ENCODE results near the gene ANKRD53.
"Not testable (repeated sequence)": the region's sequence is repeated elsewhere in the genome, so short reads cannot be mapped to it uniquely, and the experiment has no call there.

The ANKRD53 gene

GRCh38 chr2:70992945-70993853 lies 14.8 kb downstream of the ANKRD53 start:
- peak overlapping the region; percentile 97 for H3K4me3 ChIP-seq (ENCODE audit: severe bottlenecking)
- DNase-seq (ENCODE audit: low spot score) (no peak), ATAC-seq (ENCODE audit: low read depth) (no peak)
- TF ChIP-seq CTCF (IDR thresholded peaks at IDR 0.05; ENCODE audit: poor library complexity, severe bottlenecking): no peak
- peaks cover 41% of the 10 kb centered on the region for H3K36me3 ChIP-seq (ENCODE audit: low read depth)
- peaks cover 10% of the 10 kb centered on the region for H3K4me1 ChIP-seq (ENCODE audit: insufficient read depth, poor library complexity, severe bottlenecking)
- no peak overlapping the region for H3K27ac ChIP-seq (ENCODE audit: poor library complexity, severe bottlenecking)
- no peaks in the 10 kb centered on the region for H3K9me3 ChIP-seq (ENCODE audit: severe bottlenecking)
- no peaks in the 10 kb centered on the region for H3K27me3 ChIP-seq (ENCODE audit: insufficient read depth, poor library complexity, severe bottlenecking)

- ATAC-seq (ENCODE audit: low read depth) (peak; percentile 5; the same call in 1 of the 3 replicates), DNase-seq (ENCODE audit: low spot score) (no peak)
- no peaks in the 10 kb centered on the region for H3K9me3 ChIP-seq (ENCODE audit: severe bottlenecking)
- H3K27me3 ChIP-seq (ENCODE audit: insufficient read depth, poor library complexity, severe bottlenecking): no peaks in the 10 kb centered on the region
- H3K4me1 ChIP-seq (ENCODE audit: insufficient read depth, poor library complexity, severe bottlenecking): peaks cover 10% of the 10 kb centered on the region
- no peak overlapping the region for H3K27ac ChIP-seq (ENCODE audit: poor library complexity, severe bottlenecking)
- H3K36me3 ChIP-seq (ENCODE audit: low read depth): peaks cover 35% of the 10 kb centered on the region
- H3K4me3 ChIP-seq (ENCODE audit: severe bottlenecking): peak overlapping the region; percentile 97
- TF ChIP-seq CTCF (IDR thresholded peaks at IDR 0.05; ENCODE audit: poor library complexity, severe bottlenecking): no peak
Measured at GRCh38 chr2:70994009-70994698, 15.7 kb downstream of the ANKRD53 start.

- ATAC-seq (ENCODE audit: low read depth) (peak; percentile 95), DNase-seq (ENCODE audit: low spot score) (peak; percentile 87)
- peak within 1 kb of the TSS; percentile 8 for H3K27ac ChIP-seq (ENCODE audit: poor library complexity, severe bottlenecking)
- no peaks in the 10 kb centered on the region for H3K27me3 ChIP-seq (ENCODE audit: insufficient read depth, poor library complexity, severe bottlenecking)
- H3K4me1 ChIP-seq (ENCODE audit: insufficient read depth, poor library complexity, severe bottlenecking): peaks cover 10% of the 10 kb centered on the region
- peak within 1 kb of the TSS; percentile 97 for H3K4me3 ChIP-seq (ENCODE audit: severe bottlenecking)
- no peaks in the 10 kb centered on the region for H3K9me3 ChIP-seq (ENCODE audit: severe bottlenecking)
- TF ChIP-seq CTCF (IDR thresholded peaks at IDR 0.05; ENCODE audit: poor library complexity, severe bottlenecking): peak; percentile 94
- H3K36me3 ChIP-seq (ENCODE audit: low read depth): peaks cover 29% of the 10 kb centered on the region
Measured at GRCh38 chr2:70994699-70995425, 16.4 kb downstream of the ANKRD53 start, which contains the start of gene TEX261. Gene TEX261, minus strand, starts transcription at chr2:70994873. Its CDS starts 116 bp downstream, at chr2:70994757.

GRCh38 chr2:70995426-70995729 lies 16.9 kb downstream of the ANKRD53 start:
- Histone ChIP-seq H3K27ac (ENCODE audit: poor library complexity, severe bottlenecking) (peak overlapping the region; percentile 8), H3K4me3 (ENCODE audit: severe bottlenecking) (peak overlapping the region; percentile 97), H3K36me3 (ENCODE audit: low read depth) (peaks cover 24% of the 10 kb centered on the region), H3K4me1 (ENCODE audit: insufficient read depth, poor library complexity, severe bottlenecking) (peaks cover 10% of the 10 kb centered on the region), H3K27me3 (ENCODE audit: insufficient read depth, poor library complexity, severe bottlenecking) (no peaks in the 10 kb centered on the region), H3K9me3 (ENCODE audit: severe bottlenecking) (no peaks in the 10 kb centered on the region)
- DNase-seq (ENCODE audit: low spot score) (no peak), ATAC-seq (ENCODE audit: low read depth) (peak; percentile 54)
- TF ChIP-seq CTCF (IDR thresholded peaks at IDR 0.05; ENCODE audit: poor library complexity, severe bottlenecking): peak; percentile 25

- ATAC-seq (ENCODE audit: low read depth); H3K27ac ChIP-seq (ENCODE audit: poor library complexity, severe bottlenecking); H3K9me3 ChIP-seq (ENCODE audit: severe bottlenecking): not testable (repeated sequence)
Measured at GRCh38 chr2:70998885-70999284, 20.5 kb downstream of the ANKRD53 start.

More at GRCh38 chr2:70998885-70999284, 20.5 kb downstream of the ANKRD53 start:
- H3K4me1 ChIP-seq (ENCODE audit: insufficient read depth, poor library complexity, severe bottlenecking); H3K36me3 ChIP-seq (ENCODE audit: low read depth); H3K4me3 ChIP-seq (ENCODE audit: severe bottlenecking); H3K27me3 ChIP-seq (ENCODE audit: insufficient read depth, poor library complexity, severe bottlenecking); DNase-seq (ENCODE audit: low spot score): not testable (repeated sequence)
